Liver (tissue), 3 donors: ENCODE results near the gene ATP6V1G2.

Experiments
- CTCF ChIP-seq: fragments of 150-350 bp; IDR thresholded peaks from 2 replicates; pipeline ENCODE4 v1.5.1; 2017; ENCODE audit warnings: improper control_type of control experiment, low read depth, low read length; ENCODE audit not compliant: missing input control
- EGR1 ChIP-seq, 2 donors: IDR thresholded peaks; 2 replicates each; pipeline ENCODE4 v1.6.1; 2016 to 2018; ENCODE audit warnings: antibody characterized with exemption in 2 of 2, low read depth in 2 of 2
- FOXA1 ChIP-seq: IDR thresholded peaks from 2 replicates; pipeline ENCODE4 v1.6.1; 2016; ENCODE audit warnings: antibody characterized with exemption
- GABPA ChIP-seq, 2 donors: IDR thresholded peaks in 1 of 2; conservative IDR thresholded peaks in 1 of 2; 2 replicates each; pipeline ENCODE4 v1.6.1; 2016; ENCODE audit warnings: antibody characterized with exemption in 2 of 2, mild to moderate bottlenecking in 1 of 2, moderate library complexity in 1 of 2
- REST ChIP-seq: IDR thresholded peaks from 2 replicates; pipeline ENCODE4 v1.6.1; 2016; ENCODE audit warnings: antibody characterized with exemption, mild to moderate bottlenecking
- SP1 ChIP-seq: IDR thresholded peaks from 2 replicates; pipeline ENCODE4 v1.6.1; 2018; ENCODE audit warnings: antibody characterized with exemption, mild to moderate bottlenecking
- TAF1 ChIP-seq: conservative IDR thresholded peaks from 2 replicates; pipeline ENCODE4 v1.6.1; 2016; ENCODE audit warnings: antibody characterized with exemption, mild to moderate bottlenecking
- YY1 ChIP-seq: IDR thresholded peaks from 2 replicates; pipeline ENCODE4 v1.6.1; 2016; ENCODE audit warnings: antibody characterized with exemption, mild to moderate bottlenecking
- ZBTB33 ChIP-seq: IDR thresholded peaks from 2 replicates; pipeline ENCODE4 v1.6.1; 2016; ENCODE audit warnings: antibody characterized with exemption
- TF ChIP-seq, protein P1 (sequence below): IDR thresholded peaks from 2 replicates; pipeline ENCODE4 v1.6.1; 2016; ENCODE audit warnings: antibody characterized with exemption
- TF ChIP-seq, protein P2 (sequence below): IDR thresholded peaks from 2 replicates; pipeline ENCODE4 v1.6.1; 2016; ENCODE audit warnings: antibody characterized with exemption
- donor health status: healthy.
- donor health status: healthy.

DNA sequence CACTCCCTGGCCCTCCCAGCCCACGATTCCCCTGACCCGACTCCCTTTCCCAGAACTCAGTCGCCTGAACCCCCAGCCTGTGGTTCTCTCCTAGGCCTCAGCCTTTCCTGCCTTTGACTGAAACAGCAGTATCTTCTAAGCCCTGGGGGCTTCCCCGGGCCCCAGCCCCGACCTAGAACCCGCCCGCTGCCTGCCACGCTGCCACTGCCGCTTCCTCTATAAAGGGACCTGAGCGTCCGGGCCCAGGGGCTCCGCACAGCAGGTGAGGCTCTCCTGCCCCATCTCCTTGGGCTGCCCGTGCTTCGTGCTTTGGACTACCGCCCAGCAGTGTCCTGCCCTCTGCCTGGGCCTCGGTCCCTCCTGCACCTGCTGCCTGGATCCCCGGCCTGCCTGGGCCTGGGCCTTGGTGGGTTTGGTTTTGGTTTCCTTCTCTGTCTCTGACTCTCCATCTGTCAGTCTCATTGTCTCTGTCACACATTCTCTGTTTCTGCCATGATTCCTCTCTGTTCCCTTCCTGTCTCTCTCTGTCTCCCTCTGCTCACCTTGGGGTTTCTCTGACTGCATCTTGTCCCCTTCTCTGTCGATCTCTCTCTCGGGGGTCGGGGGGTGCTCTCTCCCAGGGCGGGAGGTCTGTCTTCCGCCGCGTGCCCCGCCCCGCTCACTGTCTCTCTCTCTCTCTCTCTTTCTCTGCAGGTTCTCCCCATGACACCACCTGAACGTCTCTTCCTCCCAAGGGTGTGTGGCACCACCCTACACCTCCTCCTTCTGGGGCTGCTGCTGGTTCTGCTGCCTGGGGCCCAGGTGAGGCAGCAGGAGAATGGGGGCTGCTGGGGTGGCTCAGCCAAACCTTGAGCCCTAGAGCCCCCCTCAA, 25.9 kb upstream of the ATP6V1G2 start, which contains the start of gene LTA:
- no peak for TF ChIP-seq FOXA1
- TF ChIP-seq CTCF = no peak
- TF ChIP-seq ZBTB33 = no peak
- TF ChIP-seq, protein P1, sequence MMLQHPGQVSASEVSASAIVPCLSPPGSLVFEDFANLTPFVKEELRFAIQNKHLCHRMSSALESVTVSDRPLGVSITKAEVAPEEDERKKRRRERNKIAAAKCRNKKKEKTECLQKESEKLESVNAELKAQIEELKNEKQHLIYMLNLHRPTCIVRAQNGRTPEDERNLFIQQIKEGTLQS = no peak
- TF ChIP-seq GABPA (IDR thresholded peaks at IDR 0.05 in 1 of 2, conservative IDR thresholded peaks at IDR 0.05 in 1 of 2) = no peak
- TF ChIP-seq, protein P2, sequence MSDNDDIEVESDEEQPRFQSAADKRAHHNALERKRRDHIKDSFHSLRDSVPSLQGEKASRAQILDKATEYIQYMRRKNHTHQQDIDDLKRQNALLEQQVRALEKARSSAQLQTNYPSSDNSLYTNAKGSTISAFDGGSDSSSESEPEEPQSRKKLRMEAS = no peak
- TF ChIP-seq REST = no peak
- no peak for TF ChIP-seq TAF1
- no peak for TF ChIP-seq SP1
- TF ChIP-seq EGR1 (IDR thresholded peaks at IDR 0.05; ENCODE audit: low read depth in 2 of 2) = no peak
- no peak for TF ChIP-seq YY1
